Karpas-422 (cell line): ENCODE results near the gene HPS5. TPM values are rescaled to one million over a fixed set of nuclear protein-coding genes. Genes with fewer than 3 reads are reported as not detected.
"Not testable (repeated sequence)": the region's sequence is repeated elsewhere in the genome, so short reads cannot be mapped to it uniquely, and the experiment has no call there.

Source experiments
- DNase-seq: peaks from one replicate; pipeline ENCODE4 v3.0.0-alpha.2; 2015
- H2AFZ ChIP-seq: fragments of 200-600 bp; sonication (generic); 2 replicates; pipeline ENCODE4 v1.6.1; 2014; ENCODE audit warnings: antibody characterized with exemption, low read length, mixed read lengths
- H3K27ac ChIP-seq: fragments of 200-600 bp; sonication (generic); 2 replicates; pipeline ENCODE4 v1.5.1; 2014; ENCODE audit warnings: mild to moderate bottlenecking, low read length, moderate library complexity
- H3K27me3 ChIP-seq: fragments of 200-600 bp; sonication (generic); 2 replicates; pipeline ENCODE4 v1.6.1; 2014; ENCODE audit warnings: low read length, mixed read lengths
- H3K36me3 ChIP-seq: fragments of 200-600 bp; sonication (generic); 2 replicates; pipeline ENCODE4 v1.6.1; 2014; ENCODE audit warnings: low read length, mixed read lengths; ENCODE audit not compliant: insufficient read depth
- H3K4me1 ChIP-seq: fragments of 200-600 bp; sonication (generic); 2 replicates; pipeline ENCODE4 v1.6.1; 2014; ENCODE audit warnings: mild to moderate bottlenecking, low read length, mixed read lengths
- H3K4me2 ChIP-seq: fragments of 200-600 bp; sonication (generic); 2 replicates; pipeline ENCODE4 v1.6.1; 2014; ENCODE audit warnings: low read length, low read depth, mild to moderate bottlenecking; ENCODE audit not compliant: poor library complexity, severe bottlenecking
- H3K4me3 ChIP-seq: fragments of 200-600 bp; sonication (generic); 2 replicates; pipeline ENCODE4 v1.5.1; 2014; ENCODE audit warnings: mild to moderate bottlenecking, antibody characterized with exemption, low read length, mixed read lengths
- H3K79me2 ChIP-seq: fragments of 200-600 bp; sonication (generic); 2 replicates; pipeline ENCODE4 v1.6.1; 2014; ENCODE audit warnings: mild to moderate bottlenecking, low read length, mixed read lengths
- H3K9ac ChIP-seq: fragments of 200-600 bp; sonication (generic); 2 replicates; pipeline ENCODE4 v1.6.0; 2014; ENCODE audit warnings: low read length
- H3K9me2 ChIP-seq: fragments of 200-600 bp; sonication (generic), shearing (Covaris generic); replicated peaks from 2 replicates; pipeline ENCODE4 v1.6.0; 2014; ENCODE audit warnings: mild to moderate bottlenecking, low read length, moderate library complexity; ENCODE audit not compliant: insufficient read depth
- H3K9me3 ChIP-seq: fragments of 300-700, 200-600 bp; sonication (generic); 2 replicates; pipeline ENCODE4 v1.6.1; 2014; ENCODE audit warnings: low read length, mixed read lengths
- H4K20me1 ChIP-seq: fragments of 200-600 bp; sonication (generic); 2 replicates; pipeline ENCODE4 v1.6.1; 2014; ENCODE audit warnings: mild to moderate bottlenecking, antibody characterized with exemption, low read length, low read depth; ENCODE audit not compliant: insufficient read depth
- total RNA-seq: library from RNA; depleted of rRNA; stranded (reverse); fragments of >200 nt; shearing (Covaris generic); gene quantifications from 2 replicates; pipeline ENCODE4 v1.2.3, GENCODE V29; 2014; ENCODE audit warnings: low replicate concordance

HPS5 gene
- total RNA-seq, 1 experiment from 2014 or later: 44.2 TPM

GRCh38 chr11:18282626-18283025, 39.3 kb downstream of the HPS5 start:
- no peak overlapping the region for H3K4me3 ChIP-seq
- no peaks in the 10 kb centered on the region for H3K9me2 ChIP-seq
- no peak for DNase-seq
- H3K9ac ChIP-seq: no peak overlapping the region
- H3K36me3 ChIP-seq: peaks cover 67% of the 10 kb centered on the region
- no peak overlapping the region for H3K27ac ChIP-seq
- no peak overlapping the region for H2AFZ ChIP-seq
- H4K20me1 ChIP-seq: no peaks in the 10 kb centered on the region
- H3K27me3 ChIP-seq: no peaks in the 10 kb centered on the region
- H3K79me2 ChIP-seq: peaks cover under 1% of the 10 kb centered on the region
- H3K9me3 ChIP-seq: no peaks in the 10 kb centered on the region
- peaks cover 5% of the 10 kb centered on the region for H3K4me1 ChIP-seq
- no peak overlapping the region for H3K4me2 ChIP-seq

- Histone ChIP-seq H3K9me2 (no peaks in the 10 kb centered on the region), H3K27ac (no peak overlapping the region), H3K4me2 (no peak overlapping the region), H3K9ac (no peak overlapping the region), H3K36me3 (peaks cover 61% of the 10 kb centered on the region), H2AFZ (no peak overlapping the region), H3K4me3 (no peak overlapping the region), H4K20me1 (no peaks in the 10 kb centered on the region), H3K79me2 (no peaks in the 10 kb centered on the region; the same call in 1 of the 2 replicates), H3K9me3 (no peaks in the 10 kb centered on the region), H3K4me1 (peaks cover 5% of the 10 kb centered on the region), H3K27me3 (no peaks in the 10 kb centered on the region)
- DNase-seq: peak; percentile 49
Observed at GRCh38 chr11:18280438-18281045, 41.4 kb downstream of the HPS5 start.

GRCh38 chr11:18277565-18278271, 44.2 kb downstream of the HPS5 start:
- H3K9ac ChIP-seq: no peak overlapping the region
- no peaks in the 10 kb centered on the region for H4K20me1 ChIP-seq
- H3K4me3 ChIP-seq: no peak overlapping the region
- peaks cover 37% of the 10 kb centered on the region for H3K36me3 ChIP-seq
- H3K79me2 ChIP-seq: no peaks in the 10 kb centered on the region
- no peak overlapping the region for H3K27ac ChIP-seq
- no peaks in the 10 kb centered on the region for H3K27me3 ChIP-seq
- no peak overlapping the region for H3K4me2 ChIP-seq
- H3K9me2 ChIP-seq: no peaks in the 10 kb centered on the region
- no peaks in the 10 kb centered on the region for H3K9me3 ChIP-seq
- H2AFZ ChIP-seq: no peak overlapping the region
- no peak for DNase-seq
- H3K4me1 ChIP-seq: peaks cover 5% of the 10 kb centered on the region

- Histone ChIP-seq H3K9me2 (no peaks in the 10 kb centered on the region), H3K9ac (no peak overlapping the region), H3K36me3 (no peaks in the 10 kb centered on the region), H3K9me3 (no peaks in the 10 kb centered on the region), H3K4me1 (no peaks in the 10 kb centered on the region), H2AFZ (no peak overlapping the region), H3K4me2 (no peak overlapping the region), H3K4me3 (no peak overlapping the region), H3K27me3 (no peaks in the 10 kb centered on the region), H3K79me2 (no peaks in the 10 kb centered on the region), H4K20me1 (no peaks in the 10 kb centered on the region), H3K27ac (no peak overlapping the region)
- DNase-seq: no peak
Observed at GRCh38 chr11:18271206-18271605, 50.7 kb downstream of the HPS5 start.

- no peak overlapping the region for H3K9ac ChIP-seq
- no peaks in the 10 kb centered on the region for H3K27me3 ChIP-seq
- H3K27ac ChIP-seq: no peak overlapping the region
- no peaks in the 10 kb centered on the region for H3K9me2 ChIP-seq
- H3K4me2 ChIP-seq: no peak overlapping the region
- H3K4me3 ChIP-seq: no peak overlapping the region
- DNase-seq: no peak
- no peaks in the 10 kb centered on the region for H3K79me2 ChIP-seq
- H3K9me3 ChIP-seq: no peaks in the 10 kb centered on the region
- no peaks in the 10 kb centered on the region for H4K20me1 ChIP-seq
- no peaks in the 10 kb centered on the region for H3K4me1 ChIP-seq
- no peaks in the 10 kb centered on the region for H3K36me3 ChIP-seq
- no peak overlapping the region for H2AFZ ChIP-seq
Observed at GRCh38 chr11:18270102-18270501, 51.8 kb downstream of the HPS5 start.

GRCh38 chr11:18269252-18269651, 52.7 kb downstream of the HPS5 start:
- H3K9me3 ChIP-seq, H3K4me2 ChIP-seq, DNase-seq, H3K27me3 ChIP-seq, H3K36me3 ChIP-seq, H3K9ac ChIP-seq, H3K9me2 ChIP-seq, H4K20me1 ChIP-seq, H3K4me1 ChIP-seq, H3K4me3 ChIP-seq, H3K79me2 ChIP-seq, H3K27ac ChIP-seq, H2AFZ ChIP-seq: not testable (repeated sequence)

- not testable (repeated sequence) for H3K9me2 ChIP-seq, H3K27me3 ChIP-seq, H3K36me3 ChIP-seq, H4K20me1 ChIP-seq, H3K4me2 ChIP-seq, H3K27ac ChIP-seq, H3K4me1 ChIP-seq, H3K79me2 ChIP-seq, DNase-seq, H3K4me3 ChIP-seq, H2AFZ ChIP-seq, H3K9me3 ChIP-seq, H3K9ac ChIP-seq
Observed at GRCh38 chr11:18267335-18268133, 54.4 kb downstream of the HPS5 start.

- Histone ChIP-seq H3K4me3 (no peak within 1 kb of the TSS), H3K9me2 (no peaks in the 10 kb centered on the region), H3K27me3 (no peaks in the 10 kb centered on the region), H4K20me1 (no peaks in the 10 kb centered on the region), H3K79me2 (no peaks in the 10 kb centered on the region), H3K36me3 (no peaks in the 10 kb centered on the region), H2AFZ (no peak within 1 kb of the TSS), H3K9me3 (no peaks in the 10 kb centered on the region), H3K9ac (no peak within 1 kb of the TSS), H3K4me2 (no peak within 1 kb of the TSS), H3K27ac (no peak within 1 kb of the TSS), H3K4me1 (no peaks in the 10 kb centered on the region)
- DNase-seq: no peak
Observed at GRCh38 chr11:18265949-18266348, 56.0 kb downstream of the HPS5 start, which contains the start of gene SAA1. Gene SAA1 (plus strand): TSS chr11:18266264. CDS start chr11:18266888, 624 bp downstream.
